Activated CD4-positive, alpha-beta memory T cell treated with anti-CD3 and anti-CD28 coated beads, Interleukin-2, amount 10 ng/mL, durations not matched to agents 7 days and 5 days (primary cell): ENCODE data around the gene FAM9B. TPM values are rescaled to one million over a fixed set of nuclear protein-coding genes. Genes with fewer than 3 reads are reported as not detected.
"Not testable (repeated sequence)": the region's sequence is repeated elsewhere in the genome, so short reads cannot be mapped to it uniquely, and the experiment has no call there.

Experiments used
- CTCF ChIA-PET: fragments of 350-600 bp; sonication (Branson Sonifier 250); formaldehyde crosslinking; loops from one replicate; lab custom pipeline; 2021; ENCODE audit warnings: antibody characterized with exemption, inconsistent platforms; lab: Charles Lee
- POLR2A ChIA-PET: fragments of 350-600 bp; sonication (Branson Sonifier 250); formaldehyde crosslinking; loops from one replicate; lab custom pipeline; 2021; ENCODE audit warnings: antibody characterized with exemption; lab: Charles Lee
- DNase-seq: peaks from one replicate; pipeline ENCODE4 v3.0.0-alpha.2; 2020
- H3K27ac Mint-ChIP-seq: one replicate; pipeline ENCODE4 v1.8.0; 2021; ENCODE audit warnings: mild to moderate bottlenecking, mixed read lengths
- H3K27me3 Mint-ChIP-seq: one replicate; pipeline ENCODE4 v1.8.0; 2021; ENCODE audit warnings: mixed read lengths
- H3K36me3 Mint-ChIP-seq: one replicate; pipeline ENCODE4 v1.8.0; 2021; ENCODE audit warnings: low read depth, mixed read lengths
- H3K4me1 Mint-ChIP-seq: one replicate; pipeline ENCODE4 v1.8.0; 2021; ENCODE audit warnings: mixed read lengths
- H3K4me3 Mint-ChIP-seq: one replicate; pipeline ENCODE4 v1.8.0; 2021; ENCODE audit warnings: mild to moderate bottlenecking, mixed read lengths
- H3K9me3 Mint-ChIP-seq: one replicate; pipeline ENCODE4 v1.8.0; 2021; ENCODE audit warnings: mixed read lengths
- total RNA-seq, 2 experiments: library from RNA; stranded (reverse); gene quantifications; one replicate each; pipeline ENCODE4 v1.2.3, GENCODE V29; 2021

Gene FAM9B
- total RNA-seq, 2 experiments from 2014 or later: not detected

- Mint-ChIP-seq H3K9me3 (peaks cover 3% of the 10 kb centered on the region), H3K4me3 (no peak overlapping the region), H3K36me3 (no peaks in the 10 kb centered on the region), H3K27ac (no peak overlapping the region), H3K27me3 (peaks cover 4% of the 10 kb centered on the region), H3K4me1 (peaks cover 5% of the 10 kb centered on the region)
- DNase-seq: no peak
- ChIA-PET CTCF (no interaction called here), POLR2A (no interaction called here)
These were observed 341 bp downstream of the FAM9B start for GRCh38 chrX:9033586-9033985.

GRCh38 chrX:9033179-9033578 is 748 bp downstream of the FAM9B start:
- peaks cover 7% of the 10 kb centered on the region for H3K27me3 Mint-ChIP-seq
- POLR2A ChIA-PET: no interaction called here
- DNase-seq: no peak
- H3K9me3 Mint-ChIP-seq: peaks cover 3% of the 10 kb centered on the region
- H3K36me3 Mint-ChIP-seq: no peaks in the 10 kb centered on the region
- H3K4me3 Mint-ChIP-seq: no peak overlapping the region
- CTCF ChIA-PET: no interaction called here
- H3K4me1 Mint-ChIP-seq: peaks cover 5% of the 10 kb centered on the region
- H3K27ac Mint-ChIP-seq: no peak overlapping the region

GRCh38 chrX:9023293-9023692 is 10.6 kb downstream of the FAM9B start:
- POLR2A ChIA-PET: no interaction called here
- H3K27ac Mint-ChIP-seq: no peak overlapping the region

GRCh38 chrX:9019151-9019550 is 14.8 kb downstream of the FAM9B start:
- Mint-ChIP-seq H3K4me3 (no peak overlapping the region), H3K27me3 (no peaks in the 10 kb centered on the region), H3K4me1 (no peaks in the 10 kb centered on the region), H3K36me3 (no peaks in the 10 kb centered on the region), H3K9me3 (no peaks in the 10 kb centered on the region), H3K27ac (no peak overlapping the region)
- no peak for DNase-seq
- CTCF ChIA-PET: no interaction called here
- POLR2A ChIA-PET: no interaction called here

More at GRCh38 chrX:9023293-9023692, 10.6 kb downstream of the FAM9B start:
- no peak for DNase-seq
- Mint-ChIP-seq H3K9me3 (no peaks in the 10 kb centered on the region), H3K4me1 (no peaks in the 10 kb centered on the region), H3K27me3 (peaks cover 5% of the 10 kb centered on the region), H3K36me3 (no peaks in the 10 kb centered on the region), H3K4me3 (no peak overlapping the region)
- CTCF ChIA-PET: no interaction called here

GRCh38 chrX:9018332-9018731 is 15.6 kb downstream of the FAM9B start:
- H3K27me3 Mint-ChIP-seq, H3K36me3 Mint-ChIP-seq, POLR2A ChIA-PET, H3K4me3 Mint-ChIP-seq, H3K9me3 Mint-ChIP-seq, H3K27ac Mint-ChIP-seq, H3K4me1 Mint-ChIP-seq, DNase-seq: not testable (repeated sequence)
- CTCF ChIA-PET: interaction anchor here (0.9 kb wide), 1 partner anchor 8 kb away, joined by 3 read pairs; no protein-coding TSS in a partner anchor

- Mint-ChIP-seq H3K4me1 (peaks cover 16% of the 10 kb centered on the region), H3K4me3 (no peak overlapping the region), H3K9me3 (no peaks in the 10 kb centered on the region), H3K36me3 (no peaks in the 10 kb centered on the region), H3K27me3 (peaks cover under 1% of the 10 kb centered on the region), H3K27ac (no peak overlapping the region)
- ChIA-PET CTCF (interaction anchor here (0.7 kb wide), 1 partner anchor 115 kb away, joined by 3 read pairs; no protein-coding TSS in a partner anchor), POLR2A (no interaction called here)
- DNase-seq: no peak
These were observed 30.9 kb downstream of the FAM9B start for GRCh38 chrX:9003041-9003440.

- peaks cover 7% of the 10 kb centered on the region for H3K4me1 Mint-ChIP-seq
- no peaks in the 10 kb centered on the region for H3K27me3 Mint-ChIP-seq
- ChIA-PET CTCF (no interaction called here), POLR2A (no interaction called here)
- no peak overlapping the region for H3K4me3 Mint-ChIP-seq
- no peak for DNase-seq
- H3K27ac Mint-ChIP-seq: no peak overlapping the region
- H3K9me3 Mint-ChIP-seq: no peaks in the 10 kb centered on the region
- H3K36me3 Mint-ChIP-seq: no peaks in the 10 kb centered on the region
These were observed 45.5 kb downstream of the FAM9B start for GRCh38 chrX:8988446-8988845.

GRCh38 chrX:8987672-8988250 is 46.2 kb downstream of the FAM9B start:
- CTCF ChIA-PET: no interaction called here
- no peaks in the 10 kb centered on the region for H3K27me3 Mint-ChIP-seq
- no peak for DNase-seq

GRCh38 chrX:8984231-8984630 is 49.7 kb downstream of the FAM9B start:
- no peaks in the 10 kb centered on the region for H3K9me3 Mint-ChIP-seq
- H3K4me1 Mint-ChIP-seq: peaks cover 22% of the 10 kb centered on the region
- H3K27me3 Mint-ChIP-seq: no peaks in the 10 kb centered on the region
- ChIA-PET CTCF (no interaction called here), POLR2A (no interaction called here)
- no peaks in the 10 kb centered on the region for H3K36me3 Mint-ChIP-seq
- H3K4me3 Mint-ChIP-seq: no peak overlapping the region
- H3K27ac Mint-ChIP-seq: no peak overlapping the region
- DNase-seq: no peak

More at GRCh38 chrX:8987672-8988250, 46.2 kb downstream of the FAM9B start:
- Mint-ChIP-seq H3K9me3 (no peaks in the 10 kb centered on the region), H3K36me3 (no peaks in the 10 kb centered on the region), H3K4me1 (peaks cover 7% of the 10 kb centered on the region), H3K27ac (no peak overlapping the region), H3K4me3 (no peak overlapping the region)
- POLR2A ChIA-PET: no interaction called here

- CTCF ChIA-PET: interaction anchor here (0.8 to 1.0 kb wide), 3 partner anchors 9 to 149 kb away, joined by 3 read pairs; no protein-coding TSS in a partner anchor
- Mint-ChIP-seq H3K4me1 (peaks cover 15% of the 10 kb centered on the region), H3K36me3 (no peaks in the 10 kb centered on the region), H3K27ac (peak overlapping the region; percentile 61), H3K27me3 (no peaks in the 10 kb centered on the region), H3K4me3 (peak overlapping the region; percentile 10), H3K9me3 (no peaks in the 10 kb centered on the region)
- DNase-seq: peak; percentile 39
- POLR2A ChIA-PET: interaction anchor here (0.8 kb wide), 1 partner anchor 20 kb away, joined by 3 read pairs; no protein-coding TSS in a partner anchor
These were observed 52.2 kb downstream of the FAM9B start for GRCh38 chrX:8981723-8982122.

GRCh38 chrX:8980756-8981155 is 53.2 kb downstream of the FAM9B start:
- no peak for DNase-seq
- Mint-ChIP-seq H3K4me3 (no peak overlapping the region), H3K9me3 (no peaks in the 10 kb centered on the region), H3K27ac (no peak overlapping the region), H3K4me1 (peaks cover 15% of the 10 kb centered on the region), H3K27me3 (no peaks in the 10 kb centered on the region), H3K36me3 (no peaks in the 10 kb centered on the region)
- POLR2A ChIA-PET: no interaction called here
- CTCF ChIA-PET: no interaction called here

Other genes starting within 250 kb of the FAM9B start
- not detected for gene FAM9A, start 232.7 kb downstream of the FAM9B start, total RNA-seq